Liver (tissue), 3 donors: ENCODE data around the gene CD79B.
"Not testable (repeated sequence)": the region's sequence is repeated elsewhere in the genome, so short reads cannot be mapped to it uniquely, and the experiment has no call there.

Experiments used
- CTCF ChIP-seq: fragments of 150-350 bp; IDR thresholded peaks from 2 replicates; pipeline ENCODE4 v1.5.1; 2017; ENCODE audit warnings: improper control_type of control experiment, low read depth, low read length; ENCODE audit not compliant: missing input control
- FOXA1 ChIP-seq: IDR thresholded peaks from 2 replicates; pipeline ENCODE4 v1.6.1; 2016; ENCODE audit warnings: antibody characterized with exemption
- GABPA ChIP-seq, 2 donors: IDR thresholded peaks in 1 of 2; conservative IDR thresholded peaks in 1 of 2; 2 replicates each; pipeline ENCODE4 v1.6.1; 2016; ENCODE audit warnings: antibody characterized with exemption in 2 of 2, mild to moderate bottlenecking in 1 of 2, moderate library complexity in 1 of 2
- JUND ChIP-seq, 2 donors: IDR thresholded peaks; 2 replicates each; pipeline ENCODE4 v1.6.1; 2016; ENCODE audit warnings: antibody characterized with exemption in 2 of 2
- MAX ChIP-seq: IDR thresholded peaks from 2 replicates; pipeline ENCODE4 v1.6.1; 2016; ENCODE audit warnings: antibody characterized with exemption
- NR2F2 ChIP-seq: IDR thresholded peaks from 2 replicates; pipeline ENCODE4 v1.6.1; 2016; ENCODE audit warnings: antibody characterized with exemption
- RAD21 ChIP-seq, 2 donors: IDR thresholded peaks; 2 replicates each; pipeline ENCODE4 v1.6.1; 2016; ENCODE audit warnings: antibody characterized with exemption in 2 of 2, mild to moderate bottlenecking in 2 of 2
- RXRA ChIP-seq, 2 donors: IDR thresholded peaks; 2 replicates each; pipeline ENCODE4 v1.6.1; 2017 to 2018; ENCODE audit warnings: antibody characterized with exemption in 2 of 2, mild to moderate bottlenecking in 1 of 2
- TAF1 ChIP-seq: conservative IDR thresholded peaks from 2 replicates; pipeline ENCODE4 v1.6.1; 2016; ENCODE audit warnings: antibody characterized with exemption, mild to moderate bottlenecking
- YY1 ChIP-seq: IDR thresholded peaks from 2 replicates; pipeline ENCODE4 v1.6.1; 2016; ENCODE audit warnings: antibody characterized with exemption, mild to moderate bottlenecking
- donor health status: healthy.
- donor health status: healthy.

- not testable (repeated sequence) for TF ChIP-seq TAF1; CTCF; RXRA (IDR thresholded peaks at IDR 0.05); JUND (IDR thresholded peaks at IDR 0.05); GABPA (IDR thresholded peaks at IDR 0.05 in 1 of 2, conservative IDR thresholded peaks at IDR 0.05 in 1 of 2); RAD21 (IDR thresholded peaks at IDR 0.05); MAX; FOXA1; YY1; NR2F2
Measured at GRCh38 chr17:63901971-63902370, 30.2 kb downstream of the CD79B start.
